GM12865 (cell line): ENCODE data around the gene KCNJ12.
"Not testable (repeated sequence)": the region's sequence is repeated elsewhere in the genome, so short reads cannot be mapped to it uniquely, and the experiment has no call there.

ENCODE experiments used
- DNase-seq: peaks from one replicate; pipeline ENCODE4 v3.0.0; 2010; ENCODE audit warnings: low read depth
- H3K4me3 ChIP-seq: 2 replicates; pipeline ENCODE4 v1.5.1; 2011; ENCODE audit warnings: mild to moderate bottlenecking, low read depth, low read length, control low read depth
- TF ChIP-seq, protein P1 (sequence below): IDR thresholded peaks from 2 replicates; pipeline ENCODE4 v1.5.1; 2011; ENCODE audit warnings: low read length, control low read depth, low read depth, inconsistent platforms; ENCODE audit not compliant: insufficient read depth; ENCODE audit errors: missing control alignments

The KCNJ12 gene

DNA sequence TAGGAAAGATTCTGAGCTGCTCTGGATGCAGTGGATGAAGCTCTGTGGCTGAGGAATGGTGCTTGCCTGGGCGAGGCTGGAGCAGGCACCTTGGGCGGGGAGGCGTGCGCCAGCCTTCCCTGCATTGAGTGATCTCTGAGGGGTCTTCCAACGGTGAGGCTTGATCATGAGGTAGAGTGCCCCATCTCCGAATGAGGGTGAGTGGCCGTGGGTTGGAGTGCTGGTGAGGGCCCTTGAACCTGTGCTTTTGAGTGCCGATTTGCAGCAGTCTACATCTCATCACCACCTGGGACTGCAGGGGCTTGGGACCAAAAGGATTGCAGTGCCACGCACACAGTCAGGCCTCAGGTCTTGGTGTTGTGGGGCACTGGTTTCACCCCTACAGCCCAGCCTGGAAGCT, 34.2 kb downstream of the KCNJ12 start:
- not testable (repeated sequence) for H3K4me3 ChIP-seq, DNase-seq

DNA sequence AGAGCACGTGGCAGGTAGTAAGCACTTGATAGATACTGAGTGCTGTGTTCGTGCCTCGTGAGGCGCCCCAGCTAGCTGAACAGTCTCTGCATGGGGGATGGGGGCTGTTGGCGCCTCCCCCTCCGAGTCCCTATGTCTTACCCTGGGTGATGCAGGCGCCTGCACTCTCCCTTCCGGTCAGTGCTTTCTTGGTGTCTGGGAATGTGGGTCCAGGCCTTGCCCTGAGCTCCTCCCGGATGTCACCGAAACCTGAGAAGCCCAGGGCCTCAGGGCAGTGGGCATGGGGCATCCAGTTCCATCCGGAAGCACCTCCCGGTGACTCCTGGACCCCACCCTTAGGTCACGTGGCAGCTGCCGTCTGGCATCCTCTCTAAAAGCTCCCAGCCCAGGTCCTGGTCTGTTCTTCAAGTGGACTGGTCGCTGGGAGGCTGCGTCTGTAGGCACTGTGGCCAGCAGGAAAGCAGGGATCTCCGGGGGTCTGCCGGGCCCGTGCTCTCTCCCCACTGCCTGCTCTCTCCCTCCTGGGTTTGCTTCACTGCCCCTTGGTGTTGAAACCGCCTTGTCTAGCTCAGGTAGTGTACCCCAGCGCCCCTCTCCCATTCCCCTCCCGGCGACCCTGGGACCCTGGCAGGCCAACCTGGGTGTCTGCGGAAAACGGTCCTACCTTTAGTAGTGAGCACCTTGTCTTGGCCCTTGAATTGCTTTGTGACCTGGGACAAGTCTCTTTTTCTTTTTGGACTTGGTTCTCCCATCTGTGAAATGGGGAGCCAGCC, 34.9 kb downstream of the KCNJ12 start:
- DNase-seq, H3K4me3 ChIP-seq: not testable (repeated sequence)

GRCh38 chr17:21411679-21412205, 35.6 kb downstream of the KCNJ12 start:
- not testable (repeated sequence) for DNase-seq

DNA sequence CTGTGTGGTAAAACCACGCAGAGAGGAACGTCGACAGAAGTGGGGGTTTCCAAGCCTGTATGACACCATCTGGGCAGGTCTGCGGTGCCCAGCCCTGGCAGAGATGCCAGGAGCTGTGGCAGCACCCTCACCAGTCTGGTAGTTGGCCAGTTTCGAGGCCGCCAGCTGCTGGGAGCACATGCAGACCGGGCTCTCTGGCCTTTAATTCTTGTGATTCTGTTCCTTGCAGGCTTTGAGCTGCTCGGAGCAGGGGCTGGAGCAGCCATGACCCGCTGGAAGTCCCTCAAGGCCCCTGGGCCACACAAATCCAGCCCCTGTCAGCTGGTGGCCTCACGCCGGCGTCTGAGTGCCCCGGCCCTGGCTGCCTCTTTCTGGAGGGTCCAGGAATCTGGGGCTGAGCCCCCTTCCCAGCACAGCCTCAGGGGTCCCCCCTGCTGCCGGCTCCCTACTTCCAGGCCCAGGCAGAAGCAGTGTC, 36.1 kb downstream of the KCNJ12 start:
- DNase-seq = not testable (repeated sequence)

More at GRCh38 chr17:21411679-21412205, 35.6 kb downstream of the KCNJ12 start:
- not testable (repeated sequence) for H3K4me3 ChIP-seq

DNA sequence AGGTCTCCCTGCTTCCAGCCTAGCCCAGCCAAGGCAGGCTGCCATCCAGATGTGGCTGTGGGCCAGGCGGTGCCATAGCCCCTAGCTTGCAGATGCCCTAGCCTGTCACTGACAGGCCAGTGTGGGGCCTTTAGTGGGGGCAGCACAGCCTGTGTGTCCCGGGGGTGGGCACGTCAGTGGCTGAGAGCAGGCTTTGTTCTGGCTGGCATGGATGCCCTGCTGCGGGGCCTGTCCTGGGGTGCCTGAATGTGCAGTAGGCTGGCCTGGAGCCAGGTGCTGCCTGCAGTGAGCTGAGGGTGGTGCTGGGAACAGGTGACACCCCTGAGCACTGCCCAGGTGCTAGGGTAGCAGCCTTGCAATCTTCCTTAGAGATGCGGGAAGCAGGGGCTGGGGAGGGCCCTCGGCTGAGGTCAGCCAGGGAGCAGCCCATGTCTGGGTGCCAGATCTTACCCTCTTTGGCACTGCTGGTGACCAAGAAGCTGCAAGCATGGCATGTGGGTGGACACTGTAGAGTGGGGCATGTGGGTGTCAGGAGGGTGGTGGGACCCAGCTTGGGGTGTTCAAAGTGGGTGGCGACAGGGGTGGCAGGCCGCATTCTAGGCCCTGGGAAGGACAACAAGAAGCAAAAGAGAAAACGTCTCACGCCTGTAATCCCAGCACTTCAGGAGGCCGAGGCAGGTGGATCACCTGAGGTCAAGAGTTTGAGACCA, 37.6 kb downstream of the KCNJ12 start:
- not testable (repeated sequence) for H3K4me3 ChIP-seq, DNase-seq

More for the DNA sequence above, 36.1 kb downstream of the KCNJ12 start:
- H3K4me3 ChIP-seq = not testable (repeated sequence)

DNA sequence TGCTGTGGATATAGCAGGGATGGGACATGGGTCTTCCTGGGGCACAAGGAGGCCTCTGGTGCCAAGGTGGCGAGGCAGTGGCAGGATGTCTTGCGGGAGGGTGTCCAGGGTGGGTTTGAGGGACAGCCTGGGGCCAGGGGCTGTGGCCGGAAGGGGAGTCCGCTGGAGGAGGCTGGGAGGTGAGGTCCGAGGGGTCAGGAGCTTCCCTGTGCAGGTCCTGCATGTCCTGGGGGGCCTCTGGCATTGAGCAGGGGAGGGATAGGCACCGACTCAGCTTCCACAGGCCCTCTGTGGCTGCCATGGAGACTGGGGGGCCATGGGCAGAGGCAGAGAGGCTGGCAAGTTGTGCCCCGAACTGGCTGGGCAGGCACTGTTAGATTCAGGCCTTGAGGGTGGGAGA, 38.5 kb downstream of the KCNJ12 start:
- not testable (repeated sequence) for DNase-seq, H3K4me3 ChIP-seq

GRCh38 chr17:21415166-21415990, 39.2 kb downstream of the KCNJ12 start:
- not testable (repeated sequence) for H3K4me3 ChIP-seq, DNase-seq

- H3K4me3 ChIP-seq, DNase-seq: not testable (repeated sequence)
Measured at GRCh38 chr17:21416471-21416981, 40.4 kb downstream of the KCNJ12 start.

DNA sequence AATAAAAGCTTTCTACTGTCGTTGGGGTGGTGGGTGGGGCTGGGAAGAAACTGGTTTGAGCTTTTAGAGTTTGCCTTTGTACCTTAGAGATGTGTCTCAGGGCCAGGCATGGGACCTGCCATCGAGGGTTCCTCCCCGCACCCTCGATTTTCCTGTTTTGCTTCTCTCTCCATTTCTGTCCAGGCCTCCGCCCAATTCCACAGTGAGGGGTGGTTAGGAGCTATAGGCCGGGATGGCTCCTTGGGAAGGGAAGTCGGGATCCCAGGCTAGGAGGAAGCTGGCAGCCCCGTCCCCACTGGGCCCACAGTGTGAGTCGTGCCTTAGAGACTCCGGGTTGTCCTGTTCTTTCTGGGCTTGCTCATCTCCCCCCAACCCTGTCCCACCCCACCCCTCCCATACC, 41.2 kb downstream of the KCNJ12 start:
- not testable (repeated sequence) for DNase-seq, H3K4me3 ChIP-seq

GRCh38 chr17:21417921-21418320, 41.8 kb downstream of the KCNJ12 start:
- TF ChIP-seq, protein P1, sequence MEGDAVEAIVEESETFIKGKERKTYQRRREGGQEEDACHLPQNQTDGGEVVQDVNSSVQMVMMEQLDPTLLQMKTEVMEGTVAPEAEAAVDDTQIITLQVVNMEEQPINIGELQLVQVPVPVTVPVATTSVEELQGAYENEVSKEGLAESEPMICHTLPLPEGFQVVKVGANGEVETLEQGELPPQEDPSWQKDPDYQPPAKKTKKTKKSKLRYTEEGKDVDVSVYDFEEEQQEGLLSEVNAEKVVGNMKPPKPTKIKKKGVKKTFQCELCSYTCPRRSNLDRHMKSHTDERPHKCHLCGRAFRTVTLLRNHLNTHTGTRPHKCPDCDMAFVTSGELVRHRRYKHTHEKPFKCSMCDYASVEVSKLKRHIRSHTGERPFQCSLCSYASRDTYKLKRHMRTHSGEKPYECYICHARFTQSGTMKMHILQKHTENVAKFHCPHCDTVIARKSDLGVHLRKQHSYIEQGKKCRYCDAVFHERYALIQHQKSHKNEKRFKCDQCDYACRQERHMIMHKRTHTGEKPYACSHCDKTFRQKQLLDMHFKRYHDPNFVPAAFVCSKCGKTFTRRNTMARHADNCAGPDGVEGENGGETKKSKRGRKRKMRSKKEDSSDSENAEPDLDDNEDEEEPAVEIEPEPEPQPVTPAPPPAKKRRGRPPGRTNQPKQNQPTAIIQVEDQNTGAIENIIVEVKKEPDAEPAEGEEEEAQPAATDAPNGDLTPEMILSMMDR = no peak
- no peak for DNase-seq
- no peak overlapping the region for H3K4me3 ChIP-seq

DNA sequence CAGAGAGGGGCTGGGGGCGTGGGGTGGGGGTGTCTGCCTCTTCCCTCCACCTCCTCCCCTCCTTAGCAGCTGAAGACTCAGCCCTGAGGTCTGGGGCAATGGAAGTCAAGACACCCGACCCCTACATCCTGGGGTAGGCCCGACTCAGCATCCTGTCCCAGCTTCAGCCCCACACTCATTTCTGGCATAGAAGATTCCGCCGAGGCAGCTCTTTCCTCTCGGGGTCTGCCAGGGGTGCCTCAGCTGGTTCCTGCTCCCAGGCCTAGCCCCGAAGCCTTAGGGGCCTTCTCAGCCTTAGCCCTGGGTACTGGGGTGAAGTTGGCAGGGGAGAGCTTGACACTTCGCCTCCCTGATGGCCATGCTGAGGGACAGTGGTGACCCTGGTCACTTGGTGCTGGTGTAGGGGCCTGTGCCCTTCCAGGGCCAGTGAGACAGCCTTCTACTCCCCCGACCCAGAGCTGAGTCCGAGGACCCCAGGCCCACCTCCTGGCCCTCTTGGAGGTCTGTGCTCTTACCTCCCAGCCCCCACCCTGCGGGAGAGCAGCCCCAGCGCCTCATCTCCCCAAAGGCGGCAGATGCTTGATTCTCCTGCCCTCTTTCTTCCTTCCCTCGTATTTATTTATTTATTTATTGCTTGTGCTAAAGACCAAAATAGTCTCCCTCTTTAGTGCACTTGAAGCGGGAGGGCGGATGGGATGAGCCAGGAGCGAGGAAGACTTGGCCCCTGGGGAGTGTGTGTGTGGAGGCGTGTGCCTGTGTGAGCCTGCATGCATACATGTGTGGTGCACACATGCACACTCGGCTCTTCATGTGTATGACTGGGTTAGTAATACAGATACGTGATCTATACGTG, 42.5 kb downstream of the KCNJ12 start:
- TF ChIP-seq, protein P1 = no peak
- no peak overlapping the region for H3K4me3 ChIP-seq
- DNase-seq = no peak
